HG03442 (cell line): Measurements from ENCODE around the gene POLR2F.

Experiments used
- ATAC-seq: cut with Tn5 transposase; IDR thresholded peaks from one replicate; pipeline ENCODE4 v1.9.1; 2021; ENCODE audit warnings: mild to moderate bottlenecking, moderate library complexity; ENCODE audit not compliant: unreplicated experiment

The POLR2F gene

DNA sequence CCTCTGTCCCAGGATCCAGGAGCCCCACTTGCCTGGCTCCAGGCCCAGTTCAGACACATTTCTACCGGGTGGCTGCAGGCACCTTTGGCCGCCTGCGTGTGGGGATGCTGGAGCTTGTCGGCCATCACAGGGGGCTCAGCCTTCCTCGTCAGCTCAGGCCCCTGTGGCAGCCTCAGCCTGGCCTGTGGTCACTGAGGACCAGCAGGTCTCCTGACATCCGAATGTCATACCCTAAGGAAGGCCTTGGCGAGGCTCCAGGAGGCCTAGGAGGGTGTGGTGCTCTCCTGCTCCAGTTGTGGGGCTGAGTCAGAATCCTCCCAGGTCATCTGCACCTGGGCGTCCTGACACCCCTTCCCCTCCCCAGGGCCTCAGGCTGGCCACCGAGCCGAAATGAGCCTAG is 45.7 kb downstream of the POLR2F start:
- ATAC-seq, result no peak

DNA sequence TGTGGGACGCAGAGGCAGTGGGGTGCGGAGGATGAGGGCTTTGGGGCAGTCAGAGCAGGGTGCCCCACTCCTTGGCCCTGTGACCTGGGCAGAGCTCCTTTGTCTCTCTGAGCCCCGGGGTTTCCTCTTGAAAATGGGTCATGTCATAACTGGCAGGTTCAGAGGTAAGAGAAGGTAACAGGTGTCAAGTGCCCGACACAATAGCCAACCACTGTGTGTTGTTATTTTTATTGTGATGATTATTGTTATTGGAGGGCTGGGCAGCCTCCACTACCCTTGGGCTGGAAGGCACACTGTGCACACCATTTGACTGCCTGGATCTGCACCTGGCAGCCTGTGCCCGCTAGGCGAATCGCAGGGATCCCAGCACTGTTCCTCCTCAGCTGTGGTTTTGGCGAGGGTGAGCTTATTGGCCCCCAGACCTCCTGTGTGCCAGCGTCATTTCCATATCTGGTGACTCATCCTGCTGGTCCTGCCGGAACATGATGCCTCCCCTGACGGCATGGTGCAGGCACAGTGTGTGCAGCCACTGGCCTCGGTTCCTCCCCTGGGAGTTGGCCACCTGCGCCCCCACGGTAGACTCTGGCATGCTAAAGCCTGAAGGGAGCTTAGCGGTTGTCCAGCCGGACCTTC is 46.3 kb downstream of the POLR2F start:
- ATAC-seq, result no peak

DNA sequence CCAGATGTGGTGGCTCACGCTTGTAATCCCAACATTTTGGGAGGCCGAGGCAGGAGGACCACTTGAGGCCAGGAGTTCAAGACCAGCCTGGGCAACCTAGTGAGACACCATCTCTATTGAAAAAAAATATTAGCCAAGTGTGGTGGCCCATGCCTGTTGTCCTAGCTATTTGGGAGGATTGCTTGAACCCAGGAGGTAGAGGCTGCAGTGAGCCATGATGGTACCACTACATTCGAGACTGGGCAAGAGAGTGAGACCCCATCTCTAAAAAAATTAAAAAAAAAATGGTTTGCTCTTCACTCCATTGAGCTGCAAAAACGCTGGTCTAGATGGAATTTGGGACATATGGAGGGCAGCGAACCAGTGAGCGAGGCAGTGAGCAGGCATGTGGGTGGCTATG is 52.4 kb downstream of the POLR2F start:
- ATAC-seq, result no peak

DNA sequence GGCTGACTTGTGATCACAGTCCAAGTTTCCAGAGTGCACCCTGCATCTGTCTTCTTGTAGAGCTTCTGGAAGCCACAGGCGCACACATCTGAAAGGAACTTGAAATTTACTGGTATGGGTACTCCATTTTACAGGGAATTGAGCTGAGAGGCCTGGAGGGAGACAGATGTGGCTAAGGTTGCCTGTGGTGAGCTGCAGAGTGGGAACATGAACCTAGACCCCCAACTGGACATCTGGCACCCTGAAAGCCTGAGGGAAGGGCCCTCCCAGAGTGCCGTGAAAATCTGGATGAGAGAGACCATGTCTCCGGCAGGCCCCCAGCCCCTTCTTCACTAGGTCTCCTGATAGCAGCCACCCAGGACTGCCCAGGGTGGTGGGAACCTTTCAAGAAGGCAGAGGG is 53.4 kb downstream of the POLR2F start:
- no peak for ATAC-seq

DNA sequence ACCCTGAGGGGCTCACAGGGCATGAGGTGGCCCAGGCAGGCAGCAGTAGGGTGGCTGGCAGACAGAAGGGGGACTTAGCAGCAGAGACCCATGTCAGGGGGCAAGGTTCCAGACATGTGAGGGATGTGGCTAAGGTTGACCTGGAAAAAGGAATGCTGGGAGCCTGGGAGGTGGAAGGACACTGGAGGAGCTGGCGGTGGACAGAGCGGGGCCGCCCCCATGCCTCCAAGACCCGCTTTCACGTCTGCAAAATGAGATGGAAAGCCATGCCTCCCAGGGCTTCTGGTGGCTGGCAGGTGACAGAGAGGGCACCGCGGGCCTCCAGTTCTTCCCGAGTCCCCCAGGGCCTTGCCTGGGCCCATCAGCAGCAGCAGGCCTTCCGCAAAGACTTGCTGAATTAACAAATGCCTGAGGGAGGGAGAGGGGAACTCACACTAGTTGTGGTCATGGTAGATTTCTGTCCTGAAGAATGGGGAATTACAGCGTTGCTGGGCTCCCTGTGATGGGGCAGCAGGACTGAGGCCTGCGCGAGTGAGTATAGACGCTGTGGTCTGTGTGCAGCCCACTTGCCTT is 53.9 kb downstream of the POLR2F start:
- ATAC-seq, result no peak

DNA sequence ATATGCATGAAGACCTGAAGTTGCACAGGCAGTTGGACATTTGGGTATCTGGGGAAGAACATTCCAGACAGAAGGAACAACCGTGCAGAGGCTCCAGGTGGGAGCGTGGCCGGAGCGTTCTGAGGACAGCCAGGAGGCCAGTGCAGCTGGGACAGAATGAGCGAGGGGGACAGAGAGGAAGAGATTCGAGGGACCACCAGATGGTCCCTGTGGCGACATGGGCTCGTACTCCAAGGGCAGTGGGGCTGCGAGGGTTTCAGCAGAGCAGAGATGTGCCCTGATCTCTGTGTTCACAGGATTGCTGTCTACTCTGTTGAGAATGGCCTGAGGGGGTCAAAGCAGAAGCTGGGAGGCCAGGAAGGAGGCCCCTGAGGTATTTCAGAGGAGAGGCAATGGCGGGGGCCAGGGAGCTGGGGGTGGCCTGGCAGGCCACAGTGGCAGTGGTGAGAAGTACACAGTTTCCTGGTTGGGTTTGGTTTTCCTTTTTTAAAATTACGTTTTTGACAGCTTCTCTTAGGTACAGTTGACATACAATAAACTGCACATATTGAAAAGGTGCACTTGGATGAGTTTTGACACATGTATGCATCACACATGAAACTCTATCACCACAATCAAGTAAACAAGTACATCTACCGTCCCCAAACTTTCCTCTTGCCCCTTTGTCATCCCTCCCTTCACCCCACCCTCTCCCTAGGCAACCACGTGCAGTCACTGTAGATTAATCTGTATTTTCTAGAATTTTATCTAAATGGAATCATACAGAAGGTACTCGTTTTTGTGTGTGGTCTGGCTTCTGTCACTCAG is 55.7 kb downstream of the POLR2F start:
- no peak for ATAC-seq

DNA sequence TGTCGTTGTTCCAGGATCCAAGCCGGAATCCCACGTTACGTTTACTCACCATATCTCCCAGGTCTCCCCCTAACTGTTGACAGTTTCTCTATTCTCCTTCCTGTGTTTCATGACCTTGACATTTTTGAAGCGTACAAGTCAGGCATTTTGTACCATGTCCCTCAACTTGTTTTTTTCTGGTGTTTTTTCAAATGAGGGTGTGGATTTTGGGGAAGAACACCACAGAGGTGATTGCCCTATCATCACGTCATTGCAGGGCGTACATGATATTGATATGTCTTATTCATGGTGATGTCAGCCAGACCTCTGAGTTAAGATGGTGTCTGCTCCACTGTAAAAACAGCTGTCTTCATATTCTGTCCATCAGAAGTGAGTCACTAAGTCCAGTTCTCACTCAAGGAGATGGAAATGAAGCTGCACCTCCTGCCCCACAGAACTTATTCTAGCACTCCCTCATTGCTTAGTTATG is 59.1 kb downstream of the POLR2F start:
- no peak for ATAC-seq

DNA sequence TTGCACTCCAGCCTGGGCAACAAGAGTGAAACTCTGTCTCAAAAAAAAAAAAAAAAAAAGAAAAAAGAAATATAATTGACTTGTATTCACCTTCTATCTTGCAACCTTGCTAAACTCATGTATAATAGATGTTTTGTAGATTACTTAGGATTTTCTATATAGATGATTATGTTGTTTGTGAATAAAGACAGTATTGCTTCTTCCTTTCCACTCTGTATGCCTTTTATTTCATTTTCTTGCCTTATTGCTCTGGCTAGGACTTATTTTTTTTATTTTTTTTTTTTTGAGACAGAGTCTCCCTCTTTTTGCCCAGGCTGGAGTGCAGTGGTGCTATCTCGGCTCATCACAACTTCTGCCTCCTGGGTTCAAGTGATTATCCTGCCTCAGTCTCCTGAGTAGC is 60.6 kb downstream of the POLR2F start:
- ATAC-seq, result no peak

DNA sequence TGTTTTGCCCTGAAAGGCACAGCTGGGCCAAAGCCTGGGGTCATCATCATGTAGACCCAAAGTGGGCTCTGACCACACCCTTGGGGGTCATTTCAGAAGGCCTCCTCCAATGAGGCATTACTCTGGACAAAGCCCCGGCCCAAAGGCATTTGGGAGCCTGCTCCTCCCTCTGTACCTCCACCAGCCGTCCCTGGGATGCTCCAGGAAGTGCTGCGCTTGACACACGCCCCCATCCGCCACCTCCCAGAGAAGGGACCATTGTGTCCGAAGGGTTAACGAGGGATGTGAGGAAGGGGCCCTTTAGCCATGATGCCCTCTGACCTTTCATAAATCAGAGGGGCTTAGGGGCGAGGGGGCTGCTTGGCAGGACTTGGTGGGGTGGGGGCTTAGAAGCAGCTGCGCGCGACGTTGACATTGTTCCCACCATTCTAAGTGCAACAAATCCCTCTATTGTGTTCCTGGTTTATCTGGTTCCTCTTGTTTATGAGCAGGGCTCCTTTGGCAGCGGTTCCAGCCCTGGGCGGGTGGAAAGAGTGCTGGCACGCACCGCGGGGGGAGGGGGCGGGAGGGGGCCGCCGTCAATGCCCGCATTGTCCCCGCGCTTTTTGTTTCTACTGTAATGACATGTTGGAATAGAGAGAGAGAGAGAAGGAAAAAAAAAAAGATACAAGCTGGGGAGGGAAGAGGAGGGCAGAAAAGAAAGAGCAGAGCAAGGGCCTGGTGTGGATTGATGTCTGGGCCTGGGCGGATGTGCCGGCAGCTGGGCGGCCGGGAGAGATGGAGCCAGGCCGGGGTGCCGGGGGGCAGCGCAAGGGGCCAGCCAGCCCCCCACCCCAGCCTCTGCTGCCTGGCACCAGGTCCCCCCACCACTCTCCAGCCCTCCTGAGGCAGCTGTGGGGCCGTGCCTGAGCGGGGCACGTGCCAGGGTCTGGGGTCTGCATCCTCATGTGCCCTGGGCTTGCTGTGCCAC is 63.0 kb downstream of the POLR2F start:
- ATAC-seq, result no peak

DNA sequence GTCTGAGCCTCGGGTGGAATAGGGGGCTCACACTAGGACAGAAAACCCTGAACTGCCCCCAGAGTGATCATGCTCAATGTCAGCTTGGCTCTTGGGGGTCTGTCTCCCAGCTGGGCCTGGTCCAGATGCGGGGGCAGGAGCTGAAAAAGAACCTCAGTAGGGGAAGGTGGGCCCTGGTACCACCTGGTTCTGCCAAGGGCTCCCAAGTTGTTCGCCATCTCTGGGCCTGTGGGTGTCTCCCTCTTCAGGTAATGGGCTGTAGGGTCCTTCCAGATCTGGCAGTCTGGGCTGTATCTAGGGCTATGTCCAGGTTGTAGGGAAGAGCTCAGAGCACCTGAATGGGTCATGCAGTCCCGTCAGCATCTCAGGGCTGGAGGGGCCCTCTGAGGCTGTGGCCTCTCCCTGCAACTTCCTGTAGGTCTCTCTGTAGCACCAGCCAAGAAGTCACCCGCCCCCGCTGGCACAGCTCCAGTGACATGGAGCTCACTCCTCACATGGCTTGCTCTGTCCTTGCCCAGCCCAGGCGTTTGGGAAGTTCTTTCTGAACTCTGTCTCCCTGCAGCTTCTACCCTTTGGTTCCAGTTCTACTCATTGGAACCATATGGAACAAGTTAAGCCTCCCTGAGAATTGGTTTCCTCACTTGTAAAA is 63.9 kb downstream of the POLR2F start:
- ATAC-seq, result no peak

DNA sequence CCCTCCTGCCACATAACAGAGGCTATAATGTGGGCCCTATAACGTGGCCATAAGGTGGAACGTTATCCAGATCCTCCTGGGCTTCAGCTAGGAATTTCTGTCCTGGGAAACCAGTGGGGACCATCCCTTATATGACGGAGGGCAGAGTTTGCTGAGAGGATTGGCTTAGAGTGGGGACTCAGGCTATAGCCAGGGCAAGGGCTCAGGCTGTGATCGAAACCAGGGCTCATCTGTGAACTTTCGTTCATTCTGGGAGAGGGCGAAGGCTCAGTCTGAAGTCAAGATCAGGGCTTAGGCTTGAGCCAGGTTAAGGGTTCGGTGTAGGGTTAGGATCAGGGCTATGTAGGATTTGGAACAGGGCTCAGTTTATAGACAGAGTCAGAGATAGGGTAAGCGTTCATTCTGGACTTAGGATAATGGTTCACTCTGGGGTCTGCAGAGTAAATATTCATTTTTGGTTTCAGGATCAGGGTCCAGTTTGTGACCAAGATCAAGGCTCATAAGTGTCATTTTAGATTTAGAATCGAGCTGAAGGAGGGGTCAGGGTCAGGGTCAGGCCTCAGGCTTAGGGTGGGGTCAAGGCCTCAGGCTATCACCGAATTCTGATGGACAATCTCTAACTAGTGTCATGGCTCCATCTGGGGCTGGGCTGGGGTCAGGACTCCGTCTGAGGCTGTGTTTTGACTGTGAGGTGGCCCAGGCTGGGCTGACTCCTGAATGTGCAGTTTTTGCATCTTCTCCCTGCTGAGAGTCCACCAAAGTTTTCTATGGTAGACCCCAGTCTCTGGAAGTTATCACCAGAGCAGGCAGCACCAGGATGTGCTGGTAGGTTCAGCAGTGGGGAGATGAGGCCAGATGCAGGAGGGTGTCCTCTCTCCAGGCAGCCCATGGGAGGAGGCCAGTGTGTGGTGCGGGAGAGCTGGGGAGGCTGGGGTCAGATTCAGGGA is 64.7 kb downstream of the POLR2F start:
- no peak for ATAC-seq
